IPS DF 6.9 (cell line): ENCODE results near the gene NAA15.
"Not testable (repeated sequence)": the region's sequence is repeated elsewhere in the genome, so short reads cannot be mapped to it uniquely, and the experiment has no call there.

Experiments
- DNase-seq: peaks from one replicate; pipeline ENCODE4 v3.0.0-alpha.2; 2013; ENCODE audit warnings: low read depth, low spot score
- H3K27ac ChIP-seq: one replicate; pipeline ENCODE4 v1.5.1; 2013; ENCODE audit warnings: low read length, control low read depth
- H3K27me3 ChIP-seq: 2 replicates; pipeline ENCODE4 v1.6.1; 2013; ENCODE audit warnings: mild to moderate bottlenecking, low read length; ENCODE audit not compliant: control insufficient read depth, insufficient read depth
- H3K36me3 ChIP-seq: 2 replicates; pipeline ENCODE4 v1.6.1; 2013; ENCODE audit warnings: low read length; ENCODE audit not compliant: control insufficient read depth, insufficient read depth
- H3K4me1 ChIP-seq: 2 replicates; pipeline ENCODE4 v1.6.1; 2013; ENCODE audit warnings: low read length; ENCODE audit not compliant: control insufficient read depth, insufficient read depth
- H3K4me3 ChIP-seq: 2 replicates; pipeline ENCODE4 v1.5.1; 2013; ENCODE audit warnings: mild to moderate bottlenecking, low read length
- H3K9me3 ChIP-seq: 2 replicates; pipeline ENCODE4 v1.6.1; 2013; ENCODE audit warnings: low read length, inconsistent platforms; ENCODE audit not compliant: control insufficient read depth, insufficient read depth
- WGBS: extraction: QIAGEN DNeasy Blood & Tissue Kit; methylation state at CpG from one replicate; pipeline ENCODE4 v1.1.7; 2013; ENCODE audit warnings: mixed read lengths, missing lambda C conversion rate; ENCODE audit not compliant: insufficient read length, insufficient coverage; 5-methylcytosine and 5-hydroxymethylcytosine counted together

Gene NAA15

GRCh38 chr4:139297001-139297410 is 4.3 kb upstream of the NAA15 start:
- Histone ChIP-seq H3K4me3 (no peak overlapping the region), H3K27ac (no peak overlapping the region), H3K9me3 (no peaks in the 10 kb centered on the region), H3K27me3 (no peaks in the 10 kb centered on the region), H3K36me3 (no peaks in the 10 kb centered on the region), H3K4me1 (no peaks in the 10 kb centered on the region)
- no peak for DNase-seq
- no CpG with 5 or more reads among the region's 2 CpGs for WGBS

- no peaks in the 10 kb centered on the region for H3K4me1 ChIP-seq
- WGBS, result no CpG with 5 or more reads among the region's 1 CpG
- no peaks in the 10 kb centered on the region; the same call in 1 of the 2 replicates for H3K36me3 ChIP-seq
- no peak overlapping the region for H3K4me3 ChIP-seq
- no peaks in the 10 kb centered on the region for H3K27me3 ChIP-seq
- no peak overlapping the region for H3K27ac ChIP-seq
- H3K9me3 ChIP-seq, result no peaks in the 10 kb centered on the region
- DNase-seq, result no peak
These were observed 1.8 kb upstream of the NAA15 start for GRCh38 chr4:139299536-139299935.

- DNase-seq, result no peak
- Histone ChIP-seq H3K4me3 (peak overlapping the region; percentile 96; the same call in 1 of the 2 replicates), H3K27me3 (no peaks in the 10 kb centered on the region), H3K27ac (no peak overlapping the region), H3K4me1 (no peaks in the 10 kb centered on the region), H3K36me3 (no peaks in the 10 kb centered on the region; the same call in 1 of the 2 replicates), H3K9me3 (no peaks in the 10 kb centered on the region)
- WGBS, result no CpG with 5 or more reads among the region's 16 CpGs
These were observed 733 bp upstream of the NAA15 start for GRCh38 chr4:139300431-139301112.

- Histone ChIP-seq H3K4me1 (no peaks in the 10 kb centered on the region), H3K36me3 (no peaks in the 10 kb centered on the region; the same call in 1 of the 2 replicates), H3K27ac (no peak within 1 kb of the TSS), H3K9me3 (no peaks in the 10 kb centered on the region), H3K27me3 (no peaks in the 10 kb centered on the region), H3K4me3 (peak within 1 kb of the TSS; percentile 96)
- DNase-seq, result no peak
- no CpG with 5 or more reads among the region's 46 CpGs for WGBS
These were observed 711 bp downstream of the NAA15 start, which contains the start of gene NDUFC1 for GRCh38 chr4:139301821-139302611. Gene NDUFC1 (minus strand): TSS chr4:139302477. CDS start chr4:139295798, 6,679 bp downstream.

DNA sequence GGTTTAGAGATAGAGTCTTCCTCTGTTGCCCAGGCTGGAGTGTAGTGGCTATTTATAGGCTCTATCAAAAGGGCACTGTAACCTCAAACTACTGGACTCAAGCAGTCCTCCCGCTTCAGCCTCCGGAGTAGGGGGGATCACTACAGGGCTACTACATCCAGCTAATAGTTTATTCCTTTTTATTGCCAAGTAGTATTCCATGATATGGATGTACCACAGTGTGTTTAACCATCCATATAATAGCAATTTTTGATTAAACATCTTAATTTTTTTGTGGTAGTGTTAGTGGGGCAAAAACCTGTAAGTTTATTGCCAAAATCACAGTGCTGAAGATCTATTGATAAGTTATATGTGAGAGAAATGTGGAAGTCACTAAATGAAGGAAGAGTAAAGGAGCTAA is 3.6 kb downstream of the NAA15 start:
- WGBS, result no CpG with 5 or more reads among the region's 2 CpGs
- Histone ChIP-seq H3K27me3 (no peaks in the 10 kb centered on the region), H3K4me1 (no peaks in the 10 kb centered on the region), H3K9me3 (no peaks in the 10 kb centered on the region), H3K4me3 (no peak overlapping the region), H3K27ac (no peak overlapping the region), H3K36me3 (no peaks in the 10 kb centered on the region; the same call in 1 of the 2 replicates)
- DNase-seq, result no peak

DNA sequence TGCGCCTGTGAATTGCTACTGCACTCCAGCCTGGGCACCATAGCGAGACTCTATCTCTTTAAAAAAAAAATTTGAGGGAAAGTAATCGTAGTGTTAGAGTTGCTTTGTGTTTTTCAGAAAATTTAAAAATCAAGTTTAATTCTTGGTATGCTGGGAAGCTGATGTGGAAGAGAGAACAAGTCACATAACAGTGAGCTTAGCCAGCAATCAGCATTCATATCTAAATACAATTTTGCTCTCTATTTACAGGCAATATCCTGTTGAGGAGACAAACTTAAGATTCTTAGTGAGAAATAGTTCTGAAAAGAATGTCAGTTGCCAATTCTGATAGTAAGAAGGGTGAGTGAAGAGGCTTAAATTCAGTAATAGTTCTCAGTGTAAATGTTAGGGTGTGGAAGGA is 10.6 kb downstream of the NAA15 start:
- Histone ChIP-seq H3K27ac (no peak overlapping the region), H3K4me1 (peaks cover 7% of the 10 kb centered on the region), H3K9me3 (no peaks in the 10 kb centered on the region), H3K36me3 (no peaks in the 10 kb centered on the region), H3K4me3 (no peak overlapping the region), H3K27me3 (no peaks in the 10 kb centered on the region)
- WGBS, result 100% methylated on average over 1 of the region's 3 CpGs
- no peak for DNase-seq

DNA sequence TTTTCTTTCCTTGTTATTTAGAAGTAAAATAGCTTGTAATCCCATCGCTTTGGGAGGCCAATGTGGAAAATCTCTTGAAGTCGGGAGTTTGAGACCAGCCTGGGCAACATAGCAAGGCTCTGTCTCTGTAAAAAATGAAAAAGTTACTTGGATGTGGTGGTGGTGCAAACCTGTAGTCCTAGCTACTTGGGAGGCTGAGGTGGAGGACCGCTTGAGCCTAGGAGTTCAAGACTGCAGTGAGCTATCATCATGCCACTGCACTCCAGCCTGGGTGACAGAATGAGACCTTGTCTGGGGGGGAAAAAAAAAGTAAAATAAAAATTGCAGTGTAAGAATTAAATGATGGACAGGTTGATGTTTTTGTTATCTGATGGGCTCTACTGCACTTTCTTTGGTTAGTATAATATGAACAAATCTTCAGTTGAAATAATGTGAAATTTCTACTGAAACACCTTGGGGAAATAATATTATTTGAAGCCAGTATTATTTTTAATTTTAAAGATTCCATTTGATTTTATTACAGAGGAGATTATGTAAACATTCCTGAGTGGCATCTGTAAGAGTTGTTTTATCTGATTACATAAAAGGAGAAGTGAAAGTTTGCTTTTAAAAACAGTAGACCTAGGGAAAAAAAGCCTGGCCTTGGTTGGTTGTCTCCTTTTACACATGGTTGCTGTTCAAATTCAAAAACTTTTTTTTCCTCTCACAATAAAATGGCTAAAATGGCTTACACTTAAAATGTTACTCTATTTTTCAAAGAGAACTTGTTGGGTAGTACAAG is 11.4 kb downstream of the NAA15 start:
- Histone ChIP-seq H3K36me3 (no peaks in the 10 kb centered on the region), H3K4me1 (peaks cover 7% of the 10 kb centered on the region), H3K27me3 (no peaks in the 10 kb centered on the region), H3K4me3 (no peak overlapping the region), H3K27ac (no peak overlapping the region), H3K9me3 (no peaks in the 10 kb centered on the region)
- no CpG with 5 or more reads among the region's 3 CpGs for WGBS
- no peak for DNase-seq

- H3K4me3 ChIP-seq, H3K27ac ChIP-seq, H3K27me3 ChIP-seq, H3K9me3 ChIP-seq, H3K4me1 ChIP-seq, H3K36me3 ChIP-seq, DNase-seq: not testable (repeated sequence)
- WGBS, result no CpG with 5 or more reads among the region's 10 CpGs
These were observed 12.1 kb downstream of the NAA15 start for GRCh38 chr4:139313414-139313813.

DNA sequence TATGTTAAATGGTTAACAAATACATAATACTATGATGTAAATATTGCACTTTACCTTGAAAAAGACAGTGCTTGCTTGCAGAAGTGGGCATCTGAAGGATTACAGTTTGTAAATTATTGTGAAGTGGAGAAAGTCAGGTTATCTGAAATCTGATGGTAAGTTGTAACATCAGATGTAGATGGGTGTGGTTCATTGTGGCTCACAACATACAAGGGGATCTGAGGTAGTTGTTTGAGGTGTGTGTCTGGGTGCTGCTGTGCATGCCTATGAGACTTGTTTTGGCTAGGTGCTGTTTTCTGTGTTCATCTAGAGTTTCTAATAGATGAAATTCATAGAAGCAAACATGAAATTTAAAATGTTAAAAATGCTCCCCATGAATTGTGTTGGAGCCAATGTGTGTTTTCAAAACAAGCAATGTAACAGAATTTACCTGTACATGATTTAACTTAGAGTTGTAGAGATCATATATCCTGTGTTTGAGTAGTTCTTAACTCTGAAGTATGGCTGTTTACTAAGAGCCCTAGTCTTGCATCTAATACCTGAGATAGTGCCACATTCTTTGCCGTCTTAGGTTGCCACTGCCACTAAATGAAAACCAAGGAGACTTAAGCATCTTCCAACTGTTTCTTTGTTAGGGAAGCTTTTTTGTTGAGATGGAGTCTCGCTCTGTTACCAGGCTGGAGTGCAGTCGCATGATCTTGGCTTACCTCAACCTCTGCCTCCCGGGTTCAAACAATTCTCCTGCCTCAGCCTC is 12.9 kb downstream of the NAA15 start:
- Histone ChIP-seq H3K27ac (no peak overlapping the region), H3K36me3 (no peaks in the 10 kb centered on the region)

More for the DNA sequence above, 12.9 kb downstream of the NAA15 start:
- DNase-seq, result no peak
- H3K27me3 ChIP-seq, result no peaks in the 10 kb centered on the region
- H3K4me3 ChIP-seq, result no peak overlapping the region
- H3K9me3 ChIP-seq, result no peaks in the 10 kb centered on the region
- peaks cover 7% of the 10 kb centered on the region for H3K4me1 ChIP-seq
- no CpG with 5 or more reads among the region's 4 CpGs for WGBS
